Ectodermal cell (in vitro differentiated cells): ENCODE data around the gene SNAI3.

ENCODE experiments used
- H3K27ac ChIP-seq: 2 replicates; pipeline ENCODE4 v1.7.0; 2013; ENCODE audit warnings: mild to moderate bottlenecking, low read depth, low read length; ENCODE audit not compliant: insufficient read depth, poor library complexity, severe bottlenecking
- H3K27me3 ChIP-seq: 2 replicates; pipeline ENCODE4 v1.7.0; 2013; ENCODE audit warnings: mild to moderate bottlenecking, low read length; ENCODE audit not compliant: insufficient read depth, control insufficient read depth, poor library complexity, severe bottlenecking
- H3K36me3 ChIP-seq: one replicate; pipeline ENCODE4 v1.7.0; 2013; ENCODE audit warnings: low read length; ENCODE audit not compliant: control insufficient read depth, insufficient read depth
- H3K4me1 ChIP-seq: one replicate; pipeline ENCODE4 v1.7.0; 2013; ENCODE audit warnings: low read length; ENCODE audit not compliant: control insufficient read depth, insufficient read depth
- H3K4me3 ChIP-seq: 2 replicates; pipeline ENCODE4 v1.7.0; 2013; ENCODE audit warnings: low read depth, low read length, control low read depth; ENCODE audit not compliant: insufficient read depth
- H3K9me3 ChIP-seq: 2 replicates; pipeline ENCODE4 v1.7.0; 2013; ENCODE audit warnings: mild to moderate bottlenecking, low read length, moderate library complexity; ENCODE audit not compliant: control insufficient read depth
- WGBS, 2 experiments: methylation state at CpG; one replicate each; pipeline ENCODE4 v1.1.7; 2013; ENCODE audit warnings: missing lambda C conversion rate in 2 of 2; 5-methylcytosine and 5-hydroxymethylcytosine counted together

Gene SNAI3

DNA sequence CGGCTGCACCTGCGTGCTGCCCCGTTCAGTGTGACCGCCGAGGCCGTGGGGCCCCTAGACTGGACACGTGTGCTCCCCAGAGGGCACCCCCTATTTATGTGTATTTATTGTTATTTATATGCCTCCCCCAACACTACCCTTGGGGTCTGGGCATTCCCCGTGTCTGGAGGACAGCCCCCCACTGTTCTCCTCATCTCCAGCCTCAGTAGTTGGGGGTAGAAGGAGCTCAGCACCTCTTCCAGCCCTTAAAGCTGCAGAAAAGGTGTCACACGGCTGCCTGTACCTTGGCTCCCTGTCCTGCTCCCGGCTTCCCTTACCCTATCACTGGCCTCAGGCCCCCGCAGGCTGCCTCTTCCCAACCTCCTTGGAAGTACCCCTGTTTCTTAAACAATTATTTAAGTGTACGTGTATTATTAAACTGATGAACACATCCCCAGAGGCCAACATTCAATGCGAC lies 46.2 kb downstream of the SNAI3 start:
- no peaks in the 10 kb centered on the region for H3K4me1 ChIP-seq
- H3K9me3 ChIP-seq = no peaks in the 10 kb centered on the region
- H3K4me3 ChIP-seq = no peak overlapping the region
- H3K36me3 ChIP-seq = no peaks in the 10 kb centered on the region
- H3K27me3 ChIP-seq = peaks cover 18% of the 10 kb centered on the region
- H3K27ac ChIP-seq = no peak overlapping the region
- 91 to 92% methylated on average over 11 to 13 of the region's 13 CpGs for WGBS, 2 experiments

DNA sequence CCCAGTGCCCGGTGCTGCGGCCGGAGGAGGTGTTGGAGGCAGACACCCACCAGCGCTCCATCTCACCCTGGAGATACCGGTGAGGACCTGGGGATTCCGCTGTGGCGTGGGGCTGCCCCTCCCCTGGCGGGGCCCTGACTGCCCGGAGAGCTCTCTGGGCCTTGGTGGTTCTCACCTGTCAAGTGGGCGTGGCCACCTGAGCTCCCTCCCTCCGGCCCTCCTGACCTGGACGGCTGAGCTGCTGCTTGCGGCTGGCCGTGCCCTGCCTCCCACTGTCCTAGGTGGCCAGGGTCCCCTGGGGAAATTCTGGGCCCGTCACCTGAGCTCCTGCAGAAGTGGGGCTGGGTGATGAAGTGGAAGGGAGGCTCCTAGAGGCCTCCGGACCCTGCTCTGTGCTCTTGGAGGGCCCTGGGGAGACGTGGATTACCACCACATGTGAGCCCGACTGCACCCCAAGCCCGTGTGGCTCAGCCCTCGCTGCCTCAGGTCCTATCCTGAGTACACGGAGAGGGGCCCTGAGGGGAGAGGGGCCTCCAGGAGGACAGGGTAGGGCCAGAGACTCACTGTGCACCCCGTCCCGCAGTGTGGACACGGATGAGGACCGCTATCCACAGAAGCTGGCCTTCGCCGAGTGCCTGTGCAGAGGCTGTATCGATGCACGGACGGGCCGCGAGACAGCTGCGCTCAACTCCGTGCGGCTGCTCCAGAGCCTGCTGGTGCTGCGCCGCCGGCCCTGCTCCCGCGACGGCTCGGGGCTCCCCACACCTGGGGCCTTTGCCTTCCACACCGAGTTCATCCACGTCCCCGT lies 46.9 kb downstream of the SNAI3 start:
- H3K4me1 ChIP-seq = peaks cover 6% of the 10 kb centered on the region
- H3K27ac ChIP-seq = no peak overlapping the region
- peaks cover 24% of the 10 kb centered on the region for H3K27me3 ChIP-seq
- H3K36me3 ChIP-seq = no peaks in the 10 kb centered on the region
- no peaks in the 10 kb centered on the region for H3K9me3 ChIP-seq
- no peak overlapping the region for H3K4me3 ChIP-seq
- 78 to 82% methylated on average over 45 of the region's 45 CpGs for WGBS, 2 experiments

DNA sequence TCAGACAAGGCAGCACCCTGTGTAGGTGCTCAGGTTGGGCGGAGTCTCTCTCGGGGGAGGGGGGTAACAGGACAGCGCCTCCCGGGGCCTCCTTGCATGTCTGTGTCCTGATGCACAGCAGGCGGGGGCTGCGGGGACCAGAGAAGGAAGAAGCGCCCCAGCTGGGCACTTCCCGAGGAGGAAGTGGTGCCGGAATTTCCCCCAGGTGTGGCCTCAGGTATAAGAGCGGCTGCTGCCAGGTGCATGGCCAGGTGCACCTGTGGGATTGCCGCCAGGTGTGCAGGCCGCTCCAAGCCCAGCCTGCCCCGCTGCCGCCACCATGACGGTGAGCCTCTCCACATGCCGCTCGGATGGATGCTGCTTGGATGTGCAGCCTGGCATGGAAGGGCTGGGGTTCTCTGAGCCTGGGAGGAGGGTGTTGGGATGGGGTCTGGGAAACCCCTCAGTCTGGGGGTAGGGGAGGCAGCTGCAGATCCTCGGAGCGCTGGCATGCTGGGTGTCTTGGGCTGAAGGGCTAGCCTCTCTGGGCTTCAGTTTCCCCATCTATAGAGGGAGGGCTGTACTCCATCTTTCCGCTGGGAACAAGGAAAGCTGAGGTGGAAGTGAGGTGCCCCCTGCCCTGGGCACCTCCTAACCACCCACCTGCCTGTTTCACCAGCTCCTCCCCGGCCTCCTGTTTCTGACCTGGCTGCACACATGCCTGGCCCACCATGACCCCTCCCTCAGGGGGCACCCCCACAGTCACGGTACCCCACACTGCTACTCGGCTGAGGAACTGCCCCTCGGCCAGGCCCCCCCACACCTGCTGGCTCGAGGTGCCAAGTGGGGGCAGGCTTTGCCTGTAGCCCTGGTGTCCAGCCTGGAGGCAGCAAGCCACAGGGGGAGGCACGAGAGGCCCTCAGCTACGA lies 47.7 kb downstream of the SNAI3 start, which contains the start of gene IL17C:
IL17C (plus strand) TSS at position 250 of the 908 bp plus-strand sequence; CDS start at position 320, 70 bp downstream.
- 77 to 80% methylated on average over 27 of the region's 27 CpGs for WGBS, 2 experiments
- Histone ChIP-seq H3K4me3 (no peak within 1 kb of the TSS), H3K27me3 (peaks cover 30% of the 10 kb centered on the region)

DNA sequence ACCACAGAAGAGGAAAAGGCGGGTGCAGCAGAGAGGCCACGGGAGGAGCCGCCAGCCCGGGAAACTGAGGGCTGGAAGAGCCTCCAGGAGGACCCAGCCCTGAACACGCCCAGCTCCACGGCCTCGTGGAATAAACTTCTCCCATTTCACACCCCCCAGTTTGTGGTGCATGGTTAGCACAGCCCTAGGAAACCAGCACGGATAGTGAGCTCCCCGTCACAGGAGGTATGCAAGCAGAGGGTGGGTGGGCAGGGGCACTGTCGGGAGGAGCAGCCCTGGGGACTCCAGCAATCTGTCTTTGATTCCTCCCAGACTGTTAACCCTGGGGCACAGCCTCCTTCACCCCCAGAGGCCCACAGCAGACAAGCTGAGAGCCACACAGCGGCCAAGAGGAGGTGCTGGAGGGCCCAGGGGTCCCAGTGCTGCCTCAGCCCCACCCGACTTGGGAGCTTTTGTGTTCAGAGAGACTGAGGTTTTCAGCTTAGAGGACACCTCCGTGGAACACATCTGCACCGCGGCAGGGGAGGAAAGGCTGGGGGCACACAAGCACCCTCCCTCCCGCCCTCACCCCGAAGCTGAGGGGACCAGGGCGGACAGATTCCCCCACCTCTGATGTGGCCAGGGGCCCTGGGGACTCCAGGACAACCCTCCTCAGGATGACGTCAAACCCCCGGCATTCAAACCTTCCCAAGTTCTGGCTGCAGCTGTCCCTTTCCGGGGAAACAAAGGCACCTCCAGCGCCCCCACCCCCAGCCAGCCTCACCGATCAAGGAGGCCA lies 49.6 kb downstream of the SNAI3 start:
- Histone ChIP-seq H3K4me3 (no peak overlapping the region), H3K4me1 (peaks cover 10% of the 10 kb centered on the region), H3K27me3 (peaks cover 30% of the 10 kb centered on the region), H3K9me3 (no peaks in the 10 kb centered on the region), H3K27ac (no peak overlapping the region), H3K36me3 (peaks cover 2% of the 10 kb centered on the region)
- WGBS, 2 experiments = 79 to 80% methylated on average over 23 of the region's 23 CpGs

More for the DNA sequence above, 47.7 kb downstream of the SNAI3 start, which contains the start of gene IL17C:
- Histone ChIP-seq H3K27ac (no peak within 1 kb of the TSS), H3K4me1 (peaks cover 10% of the 10 kb centered on the region), H3K9me3 (no peaks in the 10 kb centered on the region), H3K36me3 (no peaks in the 10 kb centered on the region)

DNA sequence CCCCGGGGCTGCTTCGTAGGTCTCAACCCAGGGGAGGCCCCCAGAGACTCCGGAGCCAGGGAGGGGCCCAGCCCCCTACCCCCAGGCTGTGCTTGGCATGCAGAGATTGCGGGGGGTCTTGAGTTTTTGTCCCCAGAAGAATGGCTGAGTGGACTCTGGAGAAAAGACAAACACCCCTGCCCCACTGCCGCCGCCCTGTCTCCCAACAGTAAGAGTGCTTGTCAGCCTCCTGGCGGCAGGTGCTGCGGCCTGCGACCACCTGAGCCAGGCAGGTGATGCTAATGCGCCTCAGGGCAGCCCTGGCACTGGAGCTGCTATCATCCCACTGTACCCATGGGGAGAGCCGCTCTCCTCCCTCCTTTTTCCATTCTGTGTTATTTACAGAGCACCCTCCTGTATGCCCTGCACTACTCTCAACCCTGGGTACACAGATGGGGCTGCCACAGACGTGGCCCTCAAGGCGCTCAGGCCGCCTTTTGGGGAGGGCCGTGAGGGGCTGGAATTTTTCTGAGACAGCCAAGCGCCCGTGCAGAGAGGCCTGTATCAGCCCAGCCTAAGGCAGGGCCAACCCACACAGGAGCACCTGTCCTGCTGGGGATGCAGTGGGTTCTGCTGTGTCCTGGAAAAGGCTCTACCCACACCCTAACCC lies 50.5 kb downstream of the SNAI3 start:
- peaks cover 10% of the 10 kb centered on the region for H3K4me1 ChIP-seq
- H3K4me3 ChIP-seq = no peak overlapping the region
- no peaks in the 10 kb centered on the region for H3K9me3 ChIP-seq
- peaks cover 2% of the 10 kb centered on the region for H3K36me3 ChIP-seq
- WGBS, 2 experiments = 90 to 93% methylated on average over 17 of the region's 17 CpGs
- H3K27me3 ChIP-seq = peaks cover 30% of the 10 kb centered on the region
- H3K27ac ChIP-seq = no peak overlapping the region

DNA sequence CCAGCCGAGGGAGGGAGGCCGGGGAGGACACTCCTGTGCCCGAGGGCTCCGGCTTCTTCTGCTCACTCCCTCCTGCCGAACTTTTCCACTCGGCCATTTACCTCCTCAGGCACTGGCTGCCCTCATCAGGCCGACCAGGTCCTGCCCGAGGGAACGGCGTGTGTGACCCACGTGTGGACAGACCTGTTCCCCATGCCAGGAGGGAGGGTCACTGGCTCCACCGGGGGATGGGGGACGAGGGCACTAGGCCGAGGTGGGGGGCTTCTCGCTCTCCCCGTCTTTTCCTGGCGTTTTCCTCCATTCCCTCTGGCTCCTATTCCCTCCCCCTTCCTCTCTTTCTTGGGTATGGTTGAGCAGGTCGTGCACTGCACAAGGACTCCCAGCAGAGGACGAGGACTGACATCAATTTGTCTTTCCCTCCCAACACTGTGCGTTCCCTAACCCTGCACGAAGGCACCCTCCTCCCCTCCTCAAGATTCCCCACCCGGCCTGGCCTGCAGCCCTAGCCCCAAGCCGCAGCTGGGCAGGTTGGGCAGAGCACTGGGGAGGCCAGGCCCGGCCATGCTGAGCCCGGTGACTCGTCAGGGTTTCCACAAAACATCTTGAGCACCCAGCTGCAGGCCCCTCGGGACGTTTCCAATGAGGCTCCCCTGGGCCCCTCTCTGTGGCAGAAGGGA lies 51.2 kb downstream of the SNAI3 start:
- peaks cover 30% of the 10 kb centered on the region for H3K27me3 ChIP-seq
- peaks cover 10% of the 10 kb centered on the region for H3K4me1 ChIP-seq
- WGBS, 2 experiments = 31 to 32% methylated on average over 28 of the region's 28 CpGs
- H3K36me3 ChIP-seq = peaks cover 2% of the 10 kb centered on the region
- H3K9me3 ChIP-seq = no peaks in the 10 kb centered on the region
- H3K4me3 ChIP-seq = peak overlapping the region; percentile 43
- no peak overlapping the region for H3K27ac ChIP-seq

DNA sequence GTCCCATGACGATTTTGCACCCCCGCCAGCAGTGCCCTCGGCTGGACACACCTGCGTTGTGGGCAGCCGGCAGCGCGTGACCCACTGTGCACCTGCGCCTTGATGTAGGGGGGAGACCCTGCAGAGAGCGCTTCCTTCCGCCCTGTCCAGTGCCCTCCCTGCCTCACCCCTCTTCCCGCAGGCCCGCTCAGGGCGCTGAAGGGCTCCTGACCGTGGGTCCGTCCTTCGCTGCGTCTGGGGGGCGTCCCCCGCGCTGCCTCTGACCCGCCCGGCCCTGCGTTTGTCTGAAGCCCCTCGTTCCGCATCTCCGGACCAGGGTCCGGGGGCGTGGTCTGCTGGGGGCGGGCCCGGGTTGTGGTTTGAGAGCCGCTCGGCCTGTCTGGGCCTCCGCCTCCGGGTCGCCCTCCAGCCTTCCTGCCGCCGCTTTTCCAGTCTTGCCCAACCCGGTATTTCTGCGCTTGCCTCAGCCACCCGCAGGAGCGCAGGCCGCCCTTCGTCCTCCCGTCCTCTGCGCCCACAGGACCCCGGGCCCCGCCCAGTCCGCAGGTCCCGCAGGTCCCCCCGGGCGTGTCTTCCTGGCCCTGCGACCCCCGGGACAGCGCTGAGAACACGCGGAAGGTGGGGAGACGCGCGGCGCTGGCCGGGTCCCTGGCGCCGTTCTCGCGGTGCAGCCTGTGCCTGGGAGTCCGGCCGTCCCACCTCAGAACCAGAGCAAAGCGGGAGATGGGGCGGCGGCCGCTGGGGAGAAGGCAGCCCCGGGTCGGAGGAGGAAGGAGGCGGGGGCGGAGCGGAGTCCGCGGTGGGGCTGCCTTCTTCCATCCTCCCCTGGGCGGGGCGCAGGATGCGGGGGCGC lies 51.9 kb downstream of the SNAI3 start:
- Histone ChIP-seq H3K36me3 (peaks cover 2% of the 10 kb centered on the region), H3K27me3 (peaks cover 27% of the 10 kb centered on the region), H3K27ac (no peak overlapping the region), H3K4me3 (peak overlapping the region; percentile 43), H3K4me1 (peaks cover 10% of the 10 kb centered on the region), H3K9me3 (no peaks in the 10 kb centered on the region)
- WGBS, 2 experiments = 3% methylated on average over 82 of the region's 82 CpGs

DNA sequence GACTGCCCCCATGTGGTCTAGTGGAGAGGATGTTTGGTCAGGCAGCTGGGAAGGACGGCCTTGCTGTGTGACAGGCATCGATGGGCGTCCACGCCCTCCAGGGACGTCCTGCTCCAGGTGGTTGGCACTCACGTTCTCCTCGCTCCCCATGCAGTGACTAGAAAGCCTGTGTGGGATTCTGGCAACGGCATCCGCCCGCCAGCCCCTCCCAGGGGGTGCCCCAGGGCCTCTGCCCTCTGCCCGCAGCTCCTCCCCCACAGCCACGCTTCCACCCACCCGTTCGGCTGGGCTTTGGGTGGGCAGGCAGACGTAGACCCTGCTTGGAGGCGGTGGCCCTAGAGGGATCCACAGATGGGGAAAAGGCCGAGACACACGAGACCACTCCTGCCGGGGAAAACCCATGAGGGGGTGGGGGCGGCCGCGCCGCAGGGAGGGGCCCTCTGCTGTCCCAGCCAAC lies 52.6 kb downstream of the SNAI3 start:
- peaks cover 10% of the 10 kb centered on the region for H3K4me1 ChIP-seq
- H3K27me3 ChIP-seq = peaks cover 21% of the 10 kb centered on the region
- peaks cover 2% of the 10 kb centered on the region for H3K36me3 ChIP-seq
- H3K27ac ChIP-seq = no peak overlapping the region
- no peak overlapping the region for H3K4me3 ChIP-seq
- WGBS, 2 experiments = 48 to 51% methylated on average over 23 of the region's 23 CpGs
- H3K9me3 ChIP-seq = no peaks in the 10 kb centered on the region
